Neural progenitor cell (in vitro differentiated cells): ENCODE results near the gene ARHGEF11. TPM values are rescaled to one million over a fixed set of nuclear protein-coding genes. Genes with fewer than 3 reads are reported as not detected.

Experiments
- DNase-seq: peaks from one replicate; pipeline ENCODE4 v3.0.0-alpha.2; 2016; ENCODE audit warnings: low spot score
- H2AFZ ChIP-seq: fragments of 200-600 bp; sonication (generic); replicated peaks from 2 replicates; pipeline ENCODE4 v1.6.1; 2016; ENCODE audit warnings: antibody characterized with exemption
- H3F3A ChIP-seq: fragments of 200-600 bp; sonication (generic); 2 replicates; pipeline ENCODE4 v1.6.1; 2016; ENCODE audit warnings: antibody characterized with exemption, low read depth
- H3K27ac ChIP-seq: fragments of 200-600 bp; sonication (generic); 2 replicates; pipeline ENCODE4 v1.5.1; 2016; ENCODE audit warnings: mild to moderate bottlenecking
- H3K27me3 ChIP-seq: fragments of 200-600 bp; sonication (generic); 2 replicates; pipeline ENCODE4 v1.6.1; 2016; ENCODE audit warnings: mild to moderate bottlenecking, moderate library complexity
- H3K36me3 ChIP-seq: fragments of 200-600 bp; sonication (generic); 2 replicates; pipeline ENCODE4 v1.5.1; 2016
- H3K4me1 ChIP-seq: fragments of 200-600 bp; sonication (generic); 2 replicates; pipeline ENCODE4 v1.6.1; 2016; ENCODE audit warnings: mixed run types
- H3K4me2 ChIP-seq: fragments of 200-600 bp; sonication (generic); 2 replicates; pipeline ENCODE4 v1.6.1; 2016
- H3K4me3 ChIP-seq: fragments of 200-600 bp; sonication (generic); 2 replicates; pipeline ENCODE4 v1.5.1; 2016
- H3K79me2 ChIP-seq: fragments of 200-600 bp; sonication (generic); 2 replicates; pipeline ENCODE4 v1.6.1; 2016; ENCODE audit warnings: low read depth
- H3K9ac ChIP-seq: fragments of 200-600 bp; sonication (generic); 2 replicates; pipeline ENCODE4 v1.6.1; 2016
- H3K9me3 ChIP-seq: fragments of 200-600 bp; sonication (generic); 2 replicates; pipeline ENCODE4 v1.5.1; 2016; ENCODE audit warnings: low read depth
- H4K20me1 ChIP-seq: fragments of 200-600 bp; sonication (generic); 2 replicates; pipeline ENCODE4 v1.6.1; 2016; ENCODE audit warnings: low read depth
- H3K27ac Mint-ChIP-seq: 3 replicates; pipeline ENCODE4 v1.8.0; 2021; ENCODE audit warnings: mixed read lengths
- H3K27me3 Mint-ChIP-seq: 2 replicates; pipeline ENCODE4 v1.8.0; 2022; ENCODE audit warnings: low read depth, mild to moderate bottlenecking, inconsistent platforms, moderate library complexity, mixed read lengths; ENCODE audit not compliant: insufficient read depth
- H3K36me3 Mint-ChIP-seq: 3 replicates; pipeline ENCODE4 v1.8.0; 2021; ENCODE audit warnings: mixed read lengths
- H3K4me1 Mint-ChIP-seq: 3 replicates; pipeline ENCODE4 v1.8.0; 2021; ENCODE audit warnings: mixed read lengths
- H3K4me3 Mint-ChIP-seq: 3 replicates; pipeline ENCODE4 v1.8.0; 2021; ENCODE audit warnings: mild to moderate bottlenecking, moderate library complexity, mixed read lengths
- H3K9me3 Mint-ChIP-seq: 3 replicates; pipeline ENCODE4 v1.8.0; 2020; ENCODE audit warnings: mixed read lengths
- CTCF ChIP-seq: fragments of 200-600 bp; sonication (generic); IDR thresholded peaks from 2 replicates; pipeline ENCODE4 v1.5.1; 2017; ENCODE audit warnings: antibody characterized with exemption, mild to moderate bottlenecking
- EZH2 ChIP-seq: fragments of 200-600 bp; sonication (generic); IDR thresholded peaks from 2 replicates; pipeline ENCODE4 v1.6.1; 2017; ENCODE audit warnings: antibody characterized with exemption, mild to moderate bottlenecking, moderate library complexity
- EZH2phosphoT487 ChIP-seq: fragments of 200-600 bp; sonication (generic); IDR thresholded peaks from 2 replicates; pipeline ENCODE4 v1.6.1; 2017; ENCODE audit warnings: antibody characterized with exemption
- total RNA-seq: library from RNA; depleted of rRNA; stranded (reverse); fragments of >200 nt; gene quantifications from 2 replicates; pipeline ENCODE4 v1.2.3, GENCODE V29; 2015; ENCODE audit warnings: low replicate concordance

The ARHGEF11 gene
- total RNA-seq, 1 donor from 2014 or later: 31.9 TPM

GRCh38 chr1:157091668-157092273 lies 46.2 kb upstream of the ARHGEF11 start:
- Mint-ChIP-seq H3K27me3 (peaks cover 6% of the 10 kb centered on the region), H3K36me3 (no peaks in the 10 kb centered on the region), H3K9me3 (no peaks in the 10 kb centered on the region), H3K4me3 (no peak overlapping the region), H3K4me1 (peaks cover 17% of the 10 kb centered on the region), H3K27ac (no peak overlapping the region)
- Histone ChIP-seq H3K9ac (no peak overlapping the region), H3F3A (no peaks in the 10 kb centered on the region), H3K4me2 (no peak overlapping the region), H3K4me3 (no peak overlapping the region), H3K79me2 (no peaks in the 10 kb centered on the region), H3K27me3 (no peaks in the 10 kb centered on the region), H2AFZ (no peak overlapping the region), H3K36me3 (no peaks in the 10 kb centered on the region), H3K9me3 (no peaks in the 10 kb centered on the region), H3K27ac (no peak overlapping the region), H3K4me1 (no peaks in the 10 kb centered on the region), H4K20me1 (no peaks in the 10 kb centered on the region)
- no peak for DNase-seq
- no peak for TF ChIP-seq EZH2
- no peak for TF ChIP-seq CTCF
- no peak for TF ChIP-seq EZH2phosphoT487

GRCh38 chr1:157091186-157091585 lies 45.6 kb upstream of the ARHGEF11 start:
- no peaks in the 10 kb centered on the region for H3K36me3 Mint-ChIP-seq
- Histone ChIP-seq H3K36me3 (no peaks in the 10 kb centered on the region), H3K27ac (no peak overlapping the region), H3K4me2 (no peak overlapping the region), H3K27me3 (no peaks in the 10 kb centered on the region), H4K20me1 (no peaks in the 10 kb centered on the region), H3K4me1 (no peaks in the 10 kb centered on the region), H2AFZ (peak overlapping the region; percentile 75), H3K9ac (no peak overlapping the region), H3K9me3 (no peaks in the 10 kb centered on the region), H3F3A (no peaks in the 10 kb centered on the region), H3K79me2 (no peaks in the 10 kb centered on the region), H3K4me3 (no peak overlapping the region)
- no peak for DNase-seq
- H3K27ac Mint-ChIP-seq: no peak overlapping the region
- no peak for TF ChIP-seq EZH2
- TF ChIP-seq EZH2phosphoT487: no peak
- H3K27me3 Mint-ChIP-seq: peaks cover 6% of the 10 kb centered on the region
- peaks cover 17% of the 10 kb centered on the region for H3K4me1 Mint-ChIP-seq
- no peaks in the 10 kb centered on the region for H3K9me3 Mint-ChIP-seq
- H3K4me3 Mint-ChIP-seq: no peak overlapping the region

- Mint-ChIP-seq H3K27me3 (peaks cover 6% of the 10 kb centered on the region), H3K36me3 (no peaks in the 10 kb centered on the region), H3K4me3 (no peak overlapping the region), H3K9me3 (no peaks in the 10 kb centered on the region), H3K27ac (peak overlapping the region; percentile 50), H3K4me1 (peaks cover 17% of the 10 kb centered on the region)
- H3K9me3 ChIP-seq: no peaks in the 10 kb centered on the region
- H3K4me3 ChIP-seq: no peak overlapping the region
- H3K4me1 ChIP-seq: no peaks in the 10 kb centered on the region
- no peak for DNase-seq
- H2AFZ ChIP-seq: peak overlapping the region; percentile 75
- H3K4me2 ChIP-seq: no peak overlapping the region
- no peaks in the 10 kb centered on the region for H3F3A ChIP-seq
- H3K36me3 ChIP-seq: no peaks in the 10 kb centered on the region
- no peaks in the 10 kb centered on the region for H4K20me1 ChIP-seq
- no peak for TF ChIP-seq CTCF
- no peaks in the 10 kb centered on the region for H3K79me2 ChIP-seq
- H3K27ac ChIP-seq: no peak overlapping the region
- no peak overlapping the region for H3K9ac ChIP-seq
- H3K27me3 ChIP-seq: no peaks in the 10 kb centered on the region
These were observed 45.2 kb upstream of the ARHGEF11 start for GRCh38 chr1:157090771-157091170.

GRCh38 chr1:157090196-157090647 lies 44.7 kb upstream of the ARHGEF11 start:
- Mint-ChIP-seq H3K4me3 (no peak overlapping the region), H3K27ac (peak overlapping the region; percentile 50)
- H3F3A ChIP-seq: no peaks in the 10 kb centered on the region

More at GRCh38 chr1:157090196-157090647, 44.7 kb upstream of the ARHGEF11 start:
- Histone ChIP-seq H3K79me2 (no peaks in the 10 kb centered on the region), H3K9me3 (no peaks in the 10 kb centered on the region), H3K4me2 (no peak overlapping the region), H3K27ac (no peak overlapping the region), H3K4me1 (no peaks in the 10 kb centered on the region), H3K36me3 (no peaks in the 10 kb centered on the region), H3K9ac (no peak overlapping the region), H3K4me3 (no peak overlapping the region), H4K20me1 (no peaks in the 10 kb centered on the region), H3K27me3 (no peaks in the 10 kb centered on the region), H2AFZ (peak overlapping the region; percentile 75)
- Mint-ChIP-seq H3K9me3 (no peaks in the 10 kb centered on the region), H3K27me3 (peaks cover 6% of the 10 kb centered on the region), H3K4me1 (peaks cover 17% of the 10 kb centered on the region), H3K36me3 (no peaks in the 10 kb centered on the region)
- DNase-seq: peak; percentile 93
- TF ChIP-seq EZH2phosphoT487 (no peak), EZH2 (no peak), CTCF (peak; percentile 98)
